ENCODE measurements around the gene PATL1. TPM values are rescaled to one million over a fixed set of nuclear protein-coding genes. Genes with fewer than 3 reads are reported as not detected.
"Not testable (repeated sequence)": the region's sequence is repeated elsewhere in the genome, so short reads cannot be mapped to it uniquely, and the experiment has no call there.

The PATL1 gene
- total RNA-seq, 1 donor from 2014 or later, result 15.3 TPM

DNA sequence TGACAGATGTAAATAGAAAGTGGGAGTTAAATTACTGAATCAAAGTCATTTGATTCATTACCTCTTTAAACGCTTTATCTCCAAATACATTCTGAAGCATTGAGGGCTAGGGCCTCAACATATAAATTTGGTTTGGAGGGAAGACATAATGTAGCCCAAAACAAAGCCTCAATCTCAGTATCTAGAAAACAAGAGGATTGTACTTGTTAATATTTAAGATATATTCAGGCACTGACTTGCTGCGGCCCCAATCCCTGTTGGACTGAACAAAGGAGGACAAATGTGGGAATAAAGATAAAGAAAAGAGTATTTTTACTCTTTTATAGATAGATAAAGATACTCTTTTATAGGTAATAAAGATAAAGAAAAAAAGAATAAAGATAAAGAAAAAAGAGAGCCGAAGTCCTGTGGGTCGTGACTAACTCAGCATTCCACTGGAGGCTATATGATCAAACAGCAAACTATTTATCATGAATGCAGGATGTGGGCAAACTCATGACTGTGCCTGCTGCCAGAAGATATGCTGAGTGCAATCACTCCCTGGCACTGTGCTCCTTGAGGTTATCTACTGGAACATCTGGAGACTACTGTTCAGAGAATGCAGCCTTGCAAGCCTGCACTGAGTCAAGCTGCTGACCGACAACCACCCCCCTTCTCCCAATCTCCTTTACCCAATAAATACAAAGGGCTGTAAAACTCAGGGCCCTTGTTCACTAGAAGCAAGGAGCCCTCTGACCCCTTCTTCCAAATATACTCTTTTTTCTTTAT lies 37.9 kb upstream of the PATL1 start:
- Mint-ChIP-seq H3K27ac (peak overlapping the region; percentile 5), H3K36me3 (no peaks in the 10 kb centered on the region)
- DNase-seq (ENCODE audit: low spot score), result no peak

DNA sequence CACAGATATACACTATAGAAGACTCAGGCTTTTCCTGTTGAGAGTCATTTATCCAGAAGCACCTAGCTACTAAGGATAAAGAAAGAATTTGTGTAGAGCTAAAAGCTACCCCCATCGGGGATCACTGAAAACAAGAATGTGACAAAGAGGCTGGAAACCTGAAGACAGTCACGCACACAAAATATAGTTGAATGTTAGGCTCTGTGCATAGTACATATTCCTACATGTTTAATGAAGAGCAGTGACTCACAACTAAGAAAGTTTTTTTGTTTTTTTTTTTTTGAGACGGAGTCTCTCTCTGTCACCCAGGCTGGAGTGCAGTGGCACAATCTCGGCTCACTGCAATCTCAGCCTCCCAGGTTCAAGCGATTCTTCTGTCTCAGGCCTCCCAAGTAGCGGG lies 36.5 kb upstream of the PATL1 start:
- Mint-ChIP-seq H3K36me3 (no peaks in the 10 kb centered on the region), H3K4me3 (no peak overlapping the region), H3K27ac (no peak overlapping the region), H3K27me3 (ENCODE audit: insufficient read depth, low read depth) (peaks cover 5% of the 10 kb centered on the region), H3K4me1 (no peaks in the 10 kb centered on the region), H3K9me3 (peaks cover 6% of the 10 kb centered on the region)
- no peak overlapping the region for H3K27ac ChIP-seq
- no peaks in the 10 kb centered on the region for H4K20me1 ChIP-seq (ENCODE audit: low read depth)
- no peaks in the 10 kb centered on the region for H3K4me1 ChIP-seq
- no peaks in the 10 kb centered on the region for H3K27me3 ChIP-seq
- H3K9me3 ChIP-seq (ENCODE audit: low read depth), result no peaks in the 10 kb centered on the region
- no peak overlapping the region for H3K4me2 ChIP-seq
- no peak overlapping the region for H3K9ac ChIP-seq
- TF ChIP-seq EZH2 (IDR thresholded peaks at IDR 0.05), result no peak
- TF ChIP-seq EZH2phosphoT487 (IDR thresholded peaks at IDR 0.05), result no peak
- H3K4me3 ChIP-seq, result no peak overlapping the region
- no peaks in the 10 kb centered on the region for H3K36me3 ChIP-seq
- no peaks in the 10 kb centered on the region for H3F3A ChIP-seq (ENCODE audit: low read depth)
- DNase-seq (ENCODE audit: low spot score), result no peak
- H3K79me2 ChIP-seq (ENCODE audit: low read depth), result no peaks in the 10 kb centered on the region
- no peak overlapping the region for H2AFZ ChIP-seq (replicated peaks)

More for the DNA sequence above, 37.9 kb upstream of the PATL1 start:
- Histone ChIP-seq H3K79me2 (ENCODE audit: low read depth) (no peaks in the 10 kb centered on the region), H3K27me3 (no peaks in the 10 kb centered on the region), H3K4me2 (no peak overlapping the region), H3F3A (ENCODE audit: low read depth) (no peaks in the 10 kb centered on the region), H3K9ac (no peak overlapping the region), H3K27ac (no peak overlapping the region), H4K20me1 (ENCODE audit: low read depth) (no peaks in the 10 kb centered on the region), H3K9me3 (ENCODE audit: low read depth) (no peaks in the 10 kb centered on the region), H3K4me3 (no peak overlapping the region), H2AFZ (replicated peaks) (no peak overlapping the region), H3K36me3 (no peaks in the 10 kb centered on the region), H3K4me1 (no peaks in the 10 kb centered on the region)
- Mint-ChIP-seq H3K4me1 (no peaks in the 10 kb centered on the region), H3K27me3 (ENCODE audit: insufficient read depth, low read depth) (peaks cover 4% of the 10 kb centered on the region), H3K9me3 (peaks cover 2% of the 10 kb centered on the region), H3K4me3 (no peak overlapping the region)
- TF ChIP-seq EZH2phosphoT487 (IDR thresholded peaks at IDR 0.05) (no peak), EZH2 (IDR thresholded peaks at IDR 0.05) (no peak)
- TF ChIP-seq, protein P1, sequence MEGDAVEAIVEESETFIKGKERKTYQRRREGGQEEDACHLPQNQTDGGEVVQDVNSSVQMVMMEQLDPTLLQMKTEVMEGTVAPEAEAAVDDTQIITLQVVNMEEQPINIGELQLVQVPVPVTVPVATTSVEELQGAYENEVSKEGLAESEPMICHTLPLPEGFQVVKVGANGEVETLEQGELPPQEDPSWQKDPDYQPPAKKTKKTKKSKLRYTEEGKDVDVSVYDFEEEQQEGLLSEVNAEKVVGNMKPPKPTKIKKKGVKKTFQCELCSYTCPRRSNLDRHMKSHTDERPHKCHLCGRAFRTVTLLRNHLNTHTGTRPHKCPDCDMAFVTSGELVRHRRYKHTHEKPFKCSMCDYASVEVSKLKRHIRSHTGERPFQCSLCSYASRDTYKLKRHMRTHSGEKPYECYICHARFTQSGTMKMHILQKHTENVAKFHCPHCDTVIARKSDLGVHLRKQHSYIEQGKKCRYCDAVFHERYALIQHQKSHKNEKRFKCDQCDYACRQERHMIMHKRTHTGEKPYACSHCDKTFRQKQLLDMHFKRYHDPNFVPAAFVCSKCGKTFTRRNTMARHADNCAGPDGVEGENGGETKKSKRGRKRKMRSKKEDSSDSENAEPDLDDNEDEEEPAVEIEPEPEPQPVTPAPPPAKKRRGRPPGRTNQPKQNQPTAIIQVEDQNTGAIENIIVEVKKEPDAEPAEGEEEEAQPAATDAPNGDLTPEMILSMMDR (IDR thresholded peaks at IDR 0.05), result no peak

DNA sequence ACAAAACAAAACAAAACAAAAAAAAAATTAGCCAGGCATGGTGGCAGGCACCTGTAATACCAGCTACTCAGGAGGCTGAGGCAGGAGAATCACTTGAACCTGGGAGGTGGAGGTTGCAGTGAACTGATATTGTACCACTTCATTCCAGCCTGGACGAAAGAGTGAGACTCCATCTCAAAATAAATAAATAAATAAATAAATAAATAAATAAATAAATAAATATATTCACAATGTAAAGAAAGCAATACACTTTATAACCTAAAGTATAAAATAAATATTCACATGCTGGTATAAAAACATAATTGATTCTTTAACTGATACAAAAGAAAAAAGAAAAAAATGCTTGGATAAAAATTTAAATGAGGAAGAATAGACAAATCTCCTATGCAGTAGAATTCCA lies 34.7 kb upstream of the PATL1 start:
- H4K20me1 ChIP-seq (ENCODE audit: low read depth); H3K27ac Mint-ChIP-seq; H3K36me3 Mint-ChIP-seq: not testable (repeated sequence)

DNA sequence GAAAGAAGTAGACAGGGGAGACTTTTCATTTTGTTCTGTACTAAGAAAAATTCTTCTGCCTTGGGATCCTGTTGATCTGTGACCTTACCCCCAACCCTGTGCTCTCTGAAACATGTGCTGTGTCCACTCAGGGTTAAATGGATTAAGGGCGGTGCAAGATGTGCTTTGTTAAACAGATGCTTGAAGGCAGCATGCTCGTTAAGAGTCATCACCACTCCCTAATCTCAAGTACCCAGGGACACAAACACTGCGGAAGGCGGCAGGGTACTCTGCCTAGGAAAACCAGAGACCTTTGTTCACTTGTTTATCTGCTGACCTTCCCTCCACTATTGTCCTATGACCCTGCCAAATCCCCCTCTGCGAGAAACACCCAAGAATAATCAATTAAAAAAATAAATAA lies 31.3 kb upstream of the PATL1 start:
- H3K27me3 Mint-ChIP-seq (ENCODE audit: insufficient read depth, low read depth); H3K4me3 Mint-ChIP-seq; H3K9ac ChIP-seq; H3K27me3 ChIP-seq; H3K36me3 ChIP-seq; H4K20me1 ChIP-seq (ENCODE audit: low read depth); H3K4me3 ChIP-seq; H3K9me3 ChIP-seq (ENCODE audit: low read depth); H3K27ac Mint-ChIP-seq; H3K9me3 Mint-ChIP-seq; H3K27ac ChIP-seq; H3K4me2 ChIP-seq; H3K36me3 Mint-ChIP-seq; H2AFZ ChIP-seq (replicated peaks); H3F3A ChIP-seq (ENCODE audit: low read depth); H3K79me2 ChIP-seq (ENCODE audit: low read depth); H3K4me1 Mint-ChIP-seq; DNase-seq (ENCODE audit: low spot score); H3K4me1 ChIP-seq: not testable (repeated sequence)

More for the DNA sequence above, 34.7 kb upstream of the PATL1 start:
- not testable (repeated sequence) for H3F3A ChIP-seq (ENCODE audit: low read depth); H3K4me3 ChIP-seq; H3K27ac ChIP-seq; H3K36me3 ChIP-seq; DNase-seq (ENCODE audit: low spot score); H3K9ac ChIP-seq; H3K27me3 Mint-ChIP-seq (ENCODE audit: insufficient read depth, low read depth); H3K79me2 ChIP-seq (ENCODE audit: low read depth); H2AFZ ChIP-seq (replicated peaks); H3K9me3 Mint-ChIP-seq; H3K4me1 ChIP-seq; H3K27me3 ChIP-seq; H3K4me2 ChIP-seq; H3K9me3 ChIP-seq (ENCODE audit: low read depth); H3K4me3 Mint-ChIP-seq; H3K4me1 Mint-ChIP-seq

DNA sequence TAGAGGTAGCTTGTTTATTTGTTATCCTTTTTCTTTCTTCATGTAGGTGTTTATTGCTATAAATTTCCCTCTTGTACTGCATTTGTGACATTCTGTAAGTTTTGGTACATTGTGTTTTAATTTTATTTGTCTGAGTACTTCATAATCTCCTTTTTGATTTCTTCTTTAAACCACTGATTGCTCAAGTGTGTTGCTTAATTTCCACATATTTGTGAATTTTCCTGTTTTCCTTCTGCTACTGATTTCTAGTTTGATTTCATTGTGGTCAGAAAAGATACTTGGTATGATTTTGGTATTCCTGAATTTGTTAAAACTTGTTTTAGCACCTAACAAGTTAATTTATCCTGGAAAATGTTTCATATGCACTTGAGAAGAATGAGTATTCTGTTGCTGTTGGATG lies 29.7 kb upstream of the PATL1 start:
- Mint-ChIP-seq H3K36me3 (no peaks in the 10 kb centered on the region), H3K4me3 (no peak overlapping the region), H3K27ac (no peak overlapping the region), H3K9me3 (peaks cover 6% of the 10 kb centered on the region), H3K4me1 (no peaks in the 10 kb centered on the region), H3K27me3 (ENCODE audit: insufficient read depth, low read depth) (peaks cover 2% of the 10 kb centered on the region)
- Histone ChIP-seq H3K9ac (no peak overlapping the region), H4K20me1 (ENCODE audit: low read depth) (no peaks in the 10 kb centered on the region), H3K4me1 (no peaks in the 10 kb centered on the region), H3K4me3 (no peak overlapping the region), H3K27ac (no peak overlapping the region), H3K36me3 (no peaks in the 10 kb centered on the region), H3K27me3 (no peaks in the 10 kb centered on the region), H3K4me2 (no peak overlapping the region), H3K79me2 (ENCODE audit: low read depth) (no peaks in the 10 kb centered on the region), H2AFZ (replicated peaks) (no peak overlapping the region), H3K9me3 (ENCODE audit: low read depth) (no peaks in the 10 kb centered on the region), H3F3A (ENCODE audit: low read depth) (no peaks in the 10 kb centered on the region)
- DNase-seq (ENCODE audit: low spot score), result no peak
- TF ChIP-seq EZH2 (IDR thresholded peaks at IDR 0.05) (no peak), EZH2phosphoT487 (IDR thresholded peaks at IDR 0.05) (no peak)
- TF ChIP-seq, protein P1 (IDR thresholded peaks at IDR 0.05), result no peak
